ENCODE data around the gene ENPEP.
"Not testable (repeated sequence)": the region's sequence is repeated elsewhere in the genome, so short reads cannot be mapped to it uniquely, and the experiment has no call there.

ENPEP gene, protein sequence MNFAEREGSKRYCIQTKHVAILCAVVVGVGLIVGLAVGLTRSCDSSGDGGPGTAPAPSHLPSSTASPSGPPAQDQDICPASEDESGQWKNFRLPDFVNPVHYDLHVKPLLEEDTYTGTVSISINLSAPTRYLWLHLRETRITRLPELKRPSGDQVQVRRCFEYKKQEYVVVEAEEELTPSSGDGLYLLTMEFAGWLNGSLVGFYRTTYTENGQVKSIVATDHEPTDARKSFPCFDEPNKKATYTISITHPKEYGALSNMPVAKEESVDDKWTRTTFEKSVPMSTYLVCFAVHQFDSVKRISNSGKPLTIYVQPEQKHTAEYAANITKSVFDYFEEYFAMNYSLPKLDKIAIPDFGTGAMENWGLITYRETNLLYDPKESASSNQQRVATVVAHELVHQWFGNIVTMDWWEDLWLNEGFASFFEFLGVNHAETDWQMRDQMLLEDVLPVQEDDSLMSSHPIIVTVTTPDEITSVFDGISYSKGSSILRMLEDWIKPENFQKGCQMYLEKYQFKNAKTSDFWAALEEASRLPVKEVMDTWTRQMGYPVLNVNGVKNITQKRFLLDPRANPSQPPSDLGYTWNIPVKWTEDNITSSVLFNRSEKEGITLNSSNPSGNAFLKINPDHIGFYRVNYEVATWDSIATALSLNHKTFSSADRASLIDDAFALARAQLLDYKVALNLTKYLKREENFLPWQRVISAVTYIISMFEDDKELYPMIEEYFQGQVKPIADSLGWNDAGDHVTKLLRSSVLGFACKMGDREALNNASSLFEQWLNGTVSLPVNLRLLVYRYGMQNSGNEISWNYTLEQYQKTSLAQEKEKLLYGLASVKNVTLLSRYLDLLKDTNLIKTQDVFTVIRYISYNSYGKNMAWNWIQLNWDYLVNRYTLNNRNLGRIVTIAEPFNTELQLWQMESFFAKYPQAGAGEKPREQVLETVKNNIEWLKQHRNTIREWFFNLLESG

DNA sequence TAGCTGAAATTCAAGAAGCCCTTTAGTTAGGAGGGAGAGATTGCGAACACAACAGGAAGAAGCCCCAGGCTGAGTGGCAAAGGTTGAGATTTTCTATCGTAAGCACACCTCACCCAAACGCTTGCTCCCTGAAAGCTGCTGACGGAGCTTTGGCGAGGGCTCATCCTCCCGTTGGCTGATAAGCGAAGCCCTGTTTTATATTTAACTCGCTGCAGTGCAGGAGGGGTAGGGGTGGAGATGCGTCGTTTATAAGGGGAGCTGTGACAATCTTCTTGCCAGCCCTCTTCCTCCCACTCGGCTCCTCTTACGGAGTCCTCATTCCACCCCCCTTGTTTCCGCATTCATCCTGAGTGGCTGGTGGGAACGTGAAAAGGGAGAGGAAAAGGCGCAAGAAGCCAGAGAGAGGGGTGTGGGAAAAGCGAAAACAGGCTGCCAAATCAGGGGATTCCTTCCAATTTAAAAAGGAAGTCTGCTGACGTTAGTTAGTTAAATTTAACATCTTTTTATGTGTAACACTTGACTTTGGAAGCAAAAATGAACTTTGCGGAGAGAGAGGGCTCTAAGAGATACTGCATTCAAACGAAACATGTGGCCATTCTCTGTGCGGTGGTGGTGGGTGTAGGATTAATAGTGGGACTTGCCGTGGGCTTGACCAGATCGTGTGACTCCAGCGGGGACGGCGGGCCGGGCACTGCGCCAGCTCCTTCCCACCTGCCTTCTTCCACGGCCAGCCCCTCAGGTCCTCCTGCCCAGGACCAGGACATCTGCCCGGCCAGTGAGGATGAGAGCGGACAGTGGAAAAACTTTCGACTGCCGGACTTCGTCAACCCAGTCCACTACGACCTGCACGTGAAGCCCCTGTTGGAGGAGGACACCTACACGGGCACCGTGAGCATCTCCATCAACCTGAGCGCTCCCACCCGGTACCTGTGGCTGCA is at the start of gene ENPEP:
TSS of gene ENPEP (plus strand) at position 275 of the 938 bp plus-strand sequence. CDS start at position 535, 260 bp downstream.
- DNase-seq: no peak

- not testable (repeated sequence) for DNase-seq
Measured at GRCh38 chr4:110431805-110432204, 44.1 kb upstream of the ENPEP start.

GRCh38 chr4:110437292-110437691 is 38.7 kb upstream of the ENPEP start:
- DNase-seq: not testable (repeated sequence)

DNA sequence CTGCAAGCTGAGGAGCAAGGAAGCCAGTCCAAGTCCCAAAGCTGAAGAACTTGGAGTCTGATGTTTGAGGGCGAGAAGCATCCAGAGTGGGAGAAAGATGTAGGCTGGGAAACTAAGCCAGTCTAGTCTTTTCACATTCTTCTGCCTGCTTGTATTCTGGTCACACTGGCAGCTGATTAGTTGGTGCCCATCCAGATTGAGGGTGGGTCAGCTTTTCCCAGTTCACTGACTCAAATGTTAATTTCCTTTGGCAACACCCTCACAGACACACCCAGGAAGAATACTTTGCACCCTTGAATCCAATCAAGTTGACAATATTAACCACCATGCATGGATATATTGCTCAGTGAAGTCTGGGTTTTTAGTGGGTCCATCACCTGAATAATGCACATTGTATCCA is 36.7 kb upstream of the ENPEP start:
- not testable (repeated sequence) for DNase-seq

GRCh38 chr4:110442309-110442708 is 33.6 kb upstream of the ENPEP start:
- DNase-seq: no peak

DNA sequence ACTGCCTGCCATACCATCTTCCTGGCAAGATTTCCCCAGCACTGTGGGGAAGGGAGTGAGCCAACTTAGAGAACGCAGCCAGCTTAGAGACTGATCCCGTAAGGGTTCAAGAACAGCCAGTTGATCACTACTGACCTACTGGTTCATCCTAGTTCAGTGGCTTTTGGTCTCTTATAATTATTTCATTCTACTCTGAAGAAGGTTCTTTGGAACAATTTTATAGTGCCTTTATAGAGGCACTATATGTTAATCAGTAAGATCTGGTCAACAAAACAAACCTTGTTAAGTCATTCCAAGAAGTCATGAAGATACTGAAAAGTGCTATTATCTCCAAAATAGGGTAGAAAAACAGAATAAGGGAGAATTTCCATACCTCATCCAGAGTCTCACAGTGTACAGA is 33.2 kb upstream of the ENPEP start:
- no peak for DNase-seq

- DNase-seq: no peak
Measured at GRCh38 chr4:110449947-110450346, 26.0 kb upstream of the ENPEP start.

DNA sequence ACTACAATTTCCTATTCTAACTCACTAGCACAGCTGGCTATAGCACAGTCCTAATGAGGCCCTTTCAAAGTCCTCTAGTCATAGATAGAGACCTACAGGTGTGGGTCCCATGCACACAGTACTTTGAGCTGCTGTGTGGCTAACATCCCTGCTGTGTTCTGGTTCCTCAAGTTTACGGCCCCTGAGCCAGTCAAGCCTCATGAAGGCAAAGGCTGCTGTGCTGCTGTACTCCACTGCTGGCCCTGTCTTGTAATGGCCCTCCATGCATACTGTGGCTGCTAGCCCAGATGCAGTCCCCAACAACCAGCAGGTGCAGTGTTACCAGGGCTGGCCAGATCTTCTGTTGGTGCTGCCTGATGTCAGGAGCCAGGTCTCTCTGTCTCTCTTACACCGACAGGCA is 23.4 kb upstream of the ENPEP start:
- DNase-seq: no peak

- DNase-seq: no peak
Measured at GRCh38 chr4:110454441-110454840, 21.5 kb upstream of the ENPEP start.

DNA sequence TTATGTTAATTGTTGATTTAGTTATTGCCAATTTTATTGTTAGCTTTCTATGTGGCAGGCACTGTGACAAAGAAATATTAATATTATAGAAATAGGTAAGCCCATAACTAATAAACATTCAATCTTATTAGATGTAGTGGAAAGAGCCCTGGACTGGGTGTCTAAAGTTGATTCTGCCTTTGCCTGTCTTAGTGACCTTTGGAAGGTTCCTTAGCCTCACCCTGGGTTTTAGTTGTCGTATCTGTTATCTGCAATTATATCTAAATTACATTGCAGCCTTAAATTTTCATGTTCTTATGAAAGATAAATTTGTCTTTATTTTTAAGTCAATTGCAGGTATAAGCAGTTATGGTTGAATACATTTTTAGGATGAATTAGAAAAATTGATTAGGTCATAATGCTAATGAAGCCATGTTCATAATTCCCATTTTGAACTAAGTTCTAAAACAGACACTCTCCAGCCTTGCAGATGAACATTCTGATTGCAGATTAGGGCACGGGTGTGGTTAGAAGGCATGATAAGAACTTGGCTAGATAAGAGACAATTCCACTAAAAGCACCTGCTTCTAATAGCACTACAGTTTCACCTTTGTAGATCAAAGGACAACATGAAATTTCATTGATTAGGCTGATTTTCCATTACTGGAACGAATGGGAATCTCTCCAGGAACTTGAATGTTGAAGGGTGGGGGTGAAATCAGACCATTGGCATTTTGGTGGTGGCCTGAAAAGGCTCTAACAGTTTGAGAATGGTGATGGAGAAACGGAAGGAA is 17.3 kb upstream of the ENPEP start:
- DNase-seq: no peak

GRCh38 chr4:110460074-110460746 is 15.7 kb upstream of the ENPEP start:
- no peak for DNase-seq

GRCh38 chr4:110467400-110467799 is 8.6 kb upstream of the ENPEP start:
- no peak for DNase-seq

GRCh38 chr4:110472583-110473329 is 3.2 kb upstream of the ENPEP start:
- DNase-seq: no peak

DNA sequence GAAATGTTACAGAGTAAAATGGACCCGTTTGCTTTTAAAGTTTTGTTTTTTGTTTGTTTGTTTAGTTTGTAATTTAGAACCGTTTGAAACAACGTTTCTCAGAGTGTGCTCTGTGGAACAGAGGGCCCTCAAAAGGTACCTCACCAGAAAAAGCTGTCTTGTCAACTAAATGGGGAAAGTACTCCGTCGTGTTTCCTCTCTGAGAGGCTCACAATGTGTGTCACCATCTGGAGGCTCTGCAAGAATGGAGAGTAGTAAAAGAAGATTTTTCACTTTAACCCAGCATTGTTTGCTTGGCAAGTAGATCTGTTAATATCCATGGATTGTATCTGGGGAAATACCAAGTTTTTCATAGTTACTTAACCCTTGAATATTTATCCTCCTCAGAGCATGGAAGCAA is 1.5 kb upstream of the ENPEP start:
- no peak for DNase-seq

DNA sequence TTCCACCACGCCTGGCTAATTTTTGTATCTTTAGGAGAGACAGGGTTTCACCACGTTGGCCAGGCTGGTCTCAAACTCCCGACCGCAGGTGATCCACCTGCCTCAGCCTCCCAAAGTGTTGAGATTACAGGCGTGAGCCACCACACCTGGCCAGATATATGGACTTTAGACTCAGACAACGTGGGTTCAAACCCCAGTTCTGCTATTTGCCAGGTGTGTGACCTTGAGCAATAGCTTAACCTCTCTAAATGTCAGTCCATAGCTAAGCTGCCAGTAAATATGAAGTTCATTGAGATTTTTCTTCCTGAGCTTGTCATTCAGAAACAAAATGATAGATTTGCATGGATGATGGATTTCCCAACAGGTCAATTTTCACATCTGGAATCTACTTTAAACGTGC is 875 bp upstream of the ENPEP start:
- not testable (repeated sequence) for DNase-seq

GRCh38 chr4:110477836-110478235 is 1.9 kb downstream of the ENPEP start:
- DNase-seq: no peak

DNA sequence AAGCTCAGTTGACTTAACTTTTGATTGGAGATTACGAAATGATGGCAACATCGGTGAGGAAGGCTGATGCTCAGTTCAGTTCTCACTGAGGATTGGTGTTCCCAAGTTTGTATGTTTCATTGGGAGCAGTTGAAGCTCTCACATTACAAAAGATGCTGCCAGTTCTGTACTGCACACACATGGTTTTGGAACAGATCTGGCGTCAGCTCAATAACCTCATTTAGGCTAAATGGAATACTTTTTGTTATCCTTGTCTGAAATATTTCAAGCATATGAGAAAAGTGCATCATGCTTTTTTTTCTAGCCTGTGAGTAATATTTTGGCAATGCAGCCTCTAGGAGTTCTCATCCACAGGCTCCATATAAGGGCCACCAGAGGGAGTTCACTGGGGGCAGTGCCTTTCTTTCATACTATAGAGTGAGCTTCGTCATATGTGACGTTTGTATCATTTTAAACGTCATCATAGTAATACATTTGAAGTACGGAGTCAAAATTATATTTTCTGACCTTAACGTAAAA is 4.1 kb downstream of the ENPEP start:
- no peak for DNase-seq

DNA sequence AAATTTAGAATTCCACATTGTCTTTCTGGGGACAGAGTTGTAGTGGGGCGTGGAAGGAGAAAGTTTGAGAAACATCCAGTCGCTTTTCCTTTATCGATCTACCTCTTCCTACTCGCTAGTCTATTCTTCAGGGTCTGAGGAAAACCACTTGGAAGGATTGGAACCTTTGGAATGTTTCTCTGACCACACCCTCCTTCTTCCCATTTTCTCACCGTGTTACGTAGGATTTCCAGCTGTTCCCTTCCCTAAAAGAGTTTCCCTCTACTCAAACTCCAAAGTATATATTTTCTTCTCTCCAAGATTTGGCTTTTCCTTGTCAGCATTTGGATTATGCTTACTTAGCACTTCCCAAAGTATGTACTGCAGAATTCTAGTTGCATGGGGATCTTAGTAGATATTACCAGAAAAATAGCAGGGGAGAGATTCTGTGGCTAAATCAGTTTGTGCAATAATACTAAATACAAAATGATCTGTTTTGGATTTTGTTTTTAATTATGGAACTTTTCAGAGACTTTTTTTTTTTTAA is 4.9 kb downstream of the ENPEP start:
- DNase-seq: no peak

- no peak for DNase-seq
Measured at GRCh38 chr4:110483516-110483915, 7.6 kb downstream of the ENPEP start.

DNA sequence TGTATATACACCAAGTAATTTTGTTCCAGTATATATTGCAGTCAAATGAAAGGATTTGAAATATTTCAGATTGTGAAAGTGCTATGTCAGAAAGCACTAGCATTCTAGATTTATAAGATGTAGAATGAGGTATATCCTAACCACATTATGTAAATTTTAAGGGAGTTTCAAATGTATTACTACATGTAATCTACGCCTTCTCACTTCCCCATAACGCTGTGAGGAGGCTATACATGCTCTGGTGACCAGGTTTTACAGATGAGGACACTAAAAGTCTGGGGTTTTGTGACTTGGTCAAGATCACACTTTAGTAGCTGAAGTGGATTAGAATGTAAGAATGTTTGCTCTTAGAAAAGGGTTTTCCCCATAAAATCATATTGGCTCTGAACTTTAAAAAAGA is 8.1 kb downstream of the ENPEP start:
- DNase-seq: no peak
